K562 (cell line): ENCODE measurements around the gene NT5DC2. TPM values are rescaled to one million over a fixed set of nuclear protein-coding genes. Genes with fewer than 3 reads are reported as not detected.

Experiments used
- ATAC-seq: fragments of 200-7000 bp; cut with Tn5 transposase; 3 replicates; pipeline ENCODE4 v1.9.1; 2020; ENCODE audit warnings: moderate library complexity
- BruUV-seq: library from RNA; stranded (reverse); fragments of 400-500 nt; replicated peaks from 2 replicates; lab custom pipeline; 2021; lab: Mats Ljungman, UMichigan
- CTCF ChIA-PET: fragments of 300-600 bp; formaldehyde crosslinking; extraction: SDS; loops from one replicate; lab custom pipeline; 2021; ENCODE audit warnings: low intra/inter-chr PET ratio; lab: Yijun Ruan, JAX
- POLR2A ChIA-PET: fragments of 300-600, 350-650 bp; sonication (Branson Sonifier 250); formaldehyde crosslinking; extraction: SDS; loops from one replicate; lab custom pipeline; 2021; ENCODE audit warnings: antibody characterized with exemption, inconsistent platforms; lab: Yijun Ruan, JAX
- DNase-seq, 4 experiments: peaks; one replicate each; pipeline versions ENCODE4 v3.0.0 to v3.0.0-alpha.2; 2011 to 2018; ENCODE audit warnings: low spot score in 3 of 4, mixed read lengths in 3 of 4; ENCODE audit errors: extremely low read depth in 1 of 4
- FAIRE-seq: peaks from 2 replicates; lab custom pipeline; 2011; peaks lifted over from hg19 to GRCh38; lab: Jason Lieb, UNC
- H2AFZ ChIP-seq: 2 replicates; pipeline ENCODE4 v1.6.0; 2011; ENCODE audit warnings: low read depth, low read length, control low read depth, inconsistent platforms
- H3K27ac ChIP-seq: fragments of 200-600 bp; 3 replicates; pipeline ENCODE4 v1.8.0; 2011; ENCODE audit warnings: low read depth, mild to moderate bottlenecking, control low read depth, inconsistent platforms, low read length, moderate library complexity, mixed read lengths; ENCODE audit errors: extremely low read depth
- H3K27me3 ChIP-seq, 2 experiments: fragments of 300-600 bp in 1 of 2; 2 replicates in 1 of 2; 3 replicates in 1 of 2; pipeline versions ENCODE4 v1.6.0 to v1.8.0; 2011; ENCODE audit warnings: inconsistent platforms in 2 of 2, low read length in 2 of 2, mild to moderate bottlenecking in 1 of 2, mixed read lengths in 1 of 2, moderate library complexity in 1 of 2; ENCODE audit not compliant: control insufficient read depth in 2 of 2, insufficient read depth in 2 of 2
- H3K36me3 ChIP-seq: fragments of 300-600 bp; 3 replicates; pipeline ENCODE4 v1.8.0; 2011; ENCODE audit warnings: mild to moderate bottlenecking, low read length, inconsistent platforms; ENCODE audit not compliant: control insufficient read depth, insufficient read depth
- H3K4me1 ChIP-seq, 2 experiments: fragments of 200-600 bp in 1 of 2; replicated peaks in 1 of 2; 2 replicates in 1 of 2; 3 replicates in 1 of 2; pipeline versions ENCODE4 v1.5.1 to v1.8.0; 2011; ENCODE audit warnings: inconsistent platforms in 2 of 2, low read length in 2 of 2, mild to moderate bottlenecking in 1 of 2, mixed read lengths in 1 of 2, moderate library complexity in 1 of 2; ENCODE audit not compliant: control insufficient read depth in 2 of 2, insufficient read depth in 2 of 2
- H3K4me2 ChIP-seq: 2 replicates; pipeline ENCODE4 v1.6.1; 2011; ENCODE audit warnings: low read length, control low read depth, inconsistent platforms, mixed read lengths; ENCODE audit not compliant: insufficient read depth
- H3K4me3 ChIP-seq: fragments of 200-600 bp; sonication (generic), shearing (Covaris generic); 2 replicates; pipeline ENCODE4 v1.5.1; 2016; ENCODE audit warnings: control low read depth, inconsistent platforms
- H3K79me2 ChIP-seq: fragments of 200-600 bp; 3 replicates; pipeline ENCODE4 v1.8.0; 2011; ENCODE audit warnings: low read length, inconsistent platforms; ENCODE audit not compliant: control insufficient read depth, insufficient read depth
- H3K9ac ChIP-seq, 2 experiments: 2 replicates each; pipeline versions ENCODE4 v1.6.0 to v1.6.1; 2011; ENCODE audit warnings: low read depth in 2 of 2, low read length in 2 of 2, control low read depth in 1 of 2, inconsistent platforms in 1 of 2, mild to moderate bottlenecking in 1 of 2, mixed read lengths in 1 of 2; ENCODE audit not compliant: insufficient read depth in 1 of 2
- H3K9me1 ChIP-seq: one replicate; pipeline ENCODE4 v1.6.0; 2011; ENCODE audit warnings: inconsistent platforms, mild to moderate bottlenecking, low read length, moderate library complexity; ENCODE audit not compliant: control insufficient read depth, insufficient read depth
- H3K9me3 ChIP-seq: replicated peaks from 2 replicates; pipeline ENCODE4 v1.5.1; 2011; ENCODE audit warnings: low read depth, low read length, inconsistent platforms; ENCODE audit not compliant: control insufficient read depth, insufficient read depth
- H4K20me1 ChIP-seq: replicated peaks from 2 replicates; pipeline ENCODE4 v1.6.1; 2011; ENCODE audit warnings: low read length, inconsistent platforms, mixed read lengths; ENCODE audit not compliant: control insufficient read depth, insufficient read depth
- CREB3L1 ChIP-seq: fragments of 450-650 bp; IDR thresholded peaks from 2 replicates; pipeline ENCODE4 v1.6.1; 2014; ENCODE audit warnings: low read depth, mild to moderate bottlenecking, moderate library complexity, borderline replicate concordance
- PATZ1 ChIP-seq: fragments of 250-450 bp; sonication (Bioruptor Pico); IDR thresholded peaks from 2 replicates; pipeline ENCODE4 v1.5.0; 2020; ENCODE audit warnings: mild to moderate bottlenecking, borderline replicate concordance
- PHB2 ChIP-seq: fragments of 450-650 bp; IDR thresholded peaks from 2 replicates; pipeline ENCODE4 v1.6.1; 2017; ENCODE audit warnings: low read depth
- RBFOX2 ChIP-seq: fragments of 200-400 bp; formaldehyde crosslinking; IDR thresholded peaks from 2 replicates; pipeline ENCODE4 v1.6.1; 2017; ENCODE audit warnings: low read depth, mild to moderate bottlenecking, low read length, moderate library complexity
- SMARCA5 ChIP-seq: fragments of 450-650 bp; IDR thresholded peaks from 2 replicates; pipeline ENCODE4 v1.6.1; 2016
- ZNF175 ChIP-seq: fragments of 200-800 bp; sonication (Bioruptor generic); IDR thresholded peaks from 2 replicates; pipeline ENCODE4 v1.6.1; 2016; ENCODE audit warnings: low read depth, mild to moderate bottlenecking, missing genetic modification characterization, missing compliant biosample characterization
- WGBS: fragments of 100-300 bp; shearing (Covaris generic); methylation state at CpG from one replicate; pipeline ENCODE4 v1.1.6; 2016; ENCODE audit warnings: low coverage, mixed read lengths; ENCODE audit not compliant: insufficient coverage; ENCODE audit errors: missing lambda C conversion rate; 5-methylcytosine and 5-hydroxymethylcytosine counted together
- in situ Hi-C: fragments of 300-500 bp; cut with MboI; formaldehyde crosslinking; loops from 4 replicates; pipeline ENCODE4 v1.15.0; 2018; ENCODE audit warnings: inconsistent platforms, mixed read lengths
- intact Hi-C: fragments of 100-400 bp; cut with micrococcal nuclease; formaldehyde crosslinking; loops from 2 replicates; pipeline ENCODE4 v1.14.2; 2022
- polyA plus RNA-seq, 8 experiments: library from polyadenylated mRNA; depleted of rRNA in 4 of 8; stranded (reverse) in 5 of 8; unstranded in 3 of 8; fragments of >200 nt; fragmentation: Nextera tagmentation in 2 of 8; fragmentation: Illumina TruSeq in 1 of 8; extraction: Ambion mirVana in 2 of 8; extraction: Trizol in 1 of 8; gene quantifications; 2 replicates each; pipeline versions ENCODE4 v1.2.1 to v1.2.3, GENCODE V29; 2011 to 2014; ENCODE audit warnings: inconsistent platforms in 1 of 8, missing spikeins in 1 of 8
- total RNA-seq, 7 experiments: library from RNA; depleted of rRNA in 6 of 7; stranded (reverse); fragments of >200 nt in 6 of 7; fragmentation: Illumina TruSeq in 2 of 7; extraction: Trizol in 2 of 7; gene quantifications; 2 replicates each; pipeline versions ENCODE4 v1.2.1 to v1.2.3, GENCODE V29; 2011 to 2021; ENCODE audit warnings: low replicate concordance in 1 of 7

The NT5DC2 gene
- total and polyA plus RNA-seq, 9 of the 15 experiments (the other 6 are each of a cell fraction or from before 2014, with no cell fraction given), result 25.6 to 168 (median 122) TPM

DNA sequence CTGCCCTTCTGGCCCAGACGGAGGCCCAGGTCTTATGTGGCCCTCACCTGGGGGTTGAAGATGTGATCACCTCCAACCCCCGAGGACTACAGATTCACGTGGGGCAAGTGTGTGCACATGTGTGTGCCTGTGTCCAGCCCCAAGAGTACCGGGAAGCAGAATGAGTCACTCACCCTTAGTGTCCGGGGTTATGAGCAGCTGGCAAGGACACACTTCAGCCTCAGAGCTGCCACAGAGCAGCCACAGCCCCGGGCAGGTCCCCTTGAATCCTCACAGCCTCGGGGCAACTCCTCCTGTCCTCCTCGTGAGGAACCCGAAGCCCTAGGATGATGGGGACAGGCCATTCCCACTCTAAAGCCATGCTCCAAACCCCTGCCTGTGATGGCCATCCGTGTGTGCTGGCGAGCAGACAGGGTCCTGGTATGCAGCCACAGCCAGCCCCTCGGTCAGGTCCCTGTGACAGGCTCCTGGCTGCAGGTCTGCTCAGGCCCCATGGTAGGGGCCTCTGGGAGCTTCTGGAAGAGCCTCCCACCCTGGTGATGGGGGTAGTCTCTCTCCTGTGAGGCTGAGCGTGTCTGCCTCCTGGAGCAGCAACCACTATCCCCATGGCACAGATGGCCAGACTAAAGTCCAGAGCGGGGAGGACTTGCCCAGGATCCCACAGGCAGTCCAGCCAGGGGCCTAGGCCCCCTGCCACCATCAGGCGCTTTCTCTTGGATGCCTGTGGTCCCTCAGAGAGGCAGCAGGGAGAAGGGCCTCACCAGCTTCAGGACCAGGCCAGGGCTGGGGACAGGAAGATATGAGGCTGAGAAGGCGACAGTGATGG, 37.7 kb downstream of the NT5DC2 start:
- WGBS, result 35% methylated on average over 12 of the region's 16 CpGs
- FAIRE-seq, result no peak

More for the DNA sequence above, 37.7 kb downstream of the NT5DC2 start:
- Histone ChIP-seq H3K27me3 (no peaks in the 10 kb centered on the region), H3K36me3 (peaks cover 18% of the 10 kb centered on the region; the same call in 2 of the 3 replicates), H3K27ac (no peak overlapping the region), H3K4me2 (no peak overlapping the region), H3K4me3 (no peak overlapping the region), H3K79me2 (no peaks in the 10 kb centered on the region), H3K9ac (no peak overlapping the region; a peak in 1 of 4 replicates), H3K9me1 (no peaks in the 10 kb centered on the region), H3K4me1 (peaks cover 5 to 40% of the 10 kb centered on the region in 2 experiments; a peak in 3 of 5 replicates), H3K9me3 (no peaks in the 10 kb centered on the region), H2AFZ (no peak overlapping the region), H4K20me1 (no peaks in the 10 kb centered on the region)
- CTCF ChIA-PET, result no interaction called here
- TF ChIP-seq PATZ1 (CRISPR knock-in tag), result no peak
- no peak for TF ChIP-seq CREB3L1
- no peak for TF ChIP-seq PHB2
- no peak for TF ChIP-seq RBFOX2
- no peak for TF ChIP-seq ZNF175 (CRISPR knock-in tag)
- TF ChIP-seq SMARCA5, result no peak
- POLR2A ChIA-PET, result interaction anchor here (0.6 to 0.7 kb wide), 2 partner anchors 17 to 24 kb away, joined by 3 read pairs; no protein-coding TSS in a partner anchor
- in situ Hi-C loops, result no loop called here
- intact Hi-C loops, result no loop called here
- DNase-seq (no peak), ATAC-seq (no peak)
- no TSS peak for BruUV-seq
